Fibroblast of mammary gland (primary cell): Measurements from ENCODE around the gene NFE2L2.
"Not testable (repeated sequence)": the region's sequence is repeated elsewhere in the genome, so short reads cannot be mapped to it uniquely, and the experiment has no call there.

Experiments
- DNase-seq: peaks from one replicate; pipeline ENCODE4 v3.0.0-alpha.2; 2010; ENCODE audit warnings: low read depth
- H3K4me3 ChIP-seq: 2 replicates; pipeline ENCODE4 v1.5.1; 2011; ENCODE audit warnings: low read depth, mild to moderate bottlenecking, low read length, moderate library complexity; ENCODE audit not compliant: control insufficient read depth
- CTCF ChIP-seq: conservative IDR thresholded peaks from 2 replicates; pipeline ENCODE4 v1.5.1; 2011; ENCODE audit warnings: low read depth, low read length, inconsistent platforms; ENCODE audit not compliant: control insufficient read depth, insufficient read depth

The NFE2L2 gene

GRCh38 chr2:177264693-177265587 is at the start of gene NFE2L2:
Gene NFE2L2 (minus strand): TSS chr2:177264727. CDS start chr2:177264576, 151 bp downstream.
- peak; percentile 84 for DNase-seq
- H3K4me3 ChIP-seq, result peak within 1 kb of the TSS; percentile 69
- TF ChIP-seq CTCF, result peak; percentile 33

GRCh38 chr2:177314194-177314593 is 49.7 kb upstream of the NFE2L2 start:
- no peak for TF ChIP-seq CTCF
- no peak overlapping the region for H3K4me3 ChIP-seq
- DNase-seq, result peak; percentile 86

GRCh38 chr2:177313162-177313781 is 48.7 kb upstream of the NFE2L2 start:
- DNase-seq, result no peak
- H3K4me3 ChIP-seq, result no peak overlapping the region
- TF ChIP-seq CTCF, result no peak

- H3K4me3 ChIP-seq, result no peak overlapping the region
- no peak for DNase-seq
- TF ChIP-seq CTCF, result no peak
Observed at GRCh38 chr2:177312562-177312961, 48.0 kb upstream of the NFE2L2 start.

GRCh38 chr2:177309672-177310309 is 45.3 kb upstream of the NFE2L2 start:
- DNase-seq, H3K4me3 ChIP-seq: not testable (repeated sequence)

- TF ChIP-seq CTCF, result no peak
- H3K4me3 ChIP-seq, result no peak overlapping the region
- peak; percentile 62 for DNase-seq
Observed at GRCh38 chr2:177306550-177306949, 42.0 kb upstream of the NFE2L2 start.

GRCh38 chr2:177303939-177304338 is 39.4 kb upstream of the NFE2L2 start:
- TF ChIP-seq CTCF, result no peak
- no peak for DNase-seq
- H3K4me3 ChIP-seq, result no peak overlapping the region
